IPS DF 4.7 (cell line): ENCODE results near the gene GALNT9.

Experiments
- DNase-seq: peaks from one replicate; pipeline ENCODE4 v3.0.0-alpha.2; 2013; ENCODE audit warnings: low spot score; ENCODE audit errors: extremely low read depth

The GALNT9 gene

GRCh38 chr12:132187646-132188450, 141.5 kb downstream of the GALNT9 start:
- no peak for DNase-seq

- no peak for DNase-seq
These were observed 142.3 kb downstream of the GALNT9 start for GRCh38 chr12:132186857-132187620.

- DNase-seq = no peak
These were observed 143.1 kb downstream of the GALNT9 start for GRCh38 chr12:132186208-132186856.

GRCh38 chr12:132185705-132186104, 143.7 kb downstream of the GALNT9 start:
- DNase-seq = no peak

- no peak for DNase-seq
These were observed 146.6 kb downstream of the GALNT9 start for GRCh38 chr12:132182711-132183365.

- no peak for DNase-seq
These were observed 147.1 kb downstream of the GALNT9 start for GRCh38 chr12:132182206-132182710.

GRCh38 chr12:132181570-132182200, 147.7 kb downstream of the GALNT9 start:
- DNase-seq = no peak

- no peak for DNase-seq
These were observed 148.5 kb downstream of the GALNT9 start for GRCh38 chr12:132180648-132181546.

- no peak for DNase-seq
These were observed 149.7 kb downstream of the GALNT9 start for GRCh38 chr12:132179431-132180362.

GRCh38 chr12:132178801-132179401, 150.5 kb downstream of the GALNT9 start:
- no peak for DNase-seq

GRCh38 chr12:132178316-132178715, 151.1 kb downstream of the GALNT9 start:
- no peak for DNase-seq

- DNase-seq = no peak
These were observed 152.4 kb downstream of the GALNT9 start for GRCh38 chr12:132176920-132177551.

- DNase-seq = no peak
These were observed 152.9 kb downstream of the GALNT9 start for GRCh38 chr12:132176385-132176919.

- no peak for DNase-seq
These were observed 153.6 kb downstream of the GALNT9 start for GRCh38 chr12:132175496-132176384.

- no peak for DNase-seq
These were observed 154.4 kb downstream of the GALNT9 start for GRCh38 chr12:132174839-132175490.
